Measurements from ENCODE around the gene ZC3H13. TPM values are rescaled to one million over a fixed set of nuclear protein-coding genes. Genes with fewer than 3 reads are reported as not detected.

ZC3H13 gene
- total RNA-seq, 4 donors from 2014 or later, result 33.6 to 47.8 (median 36.4) TPM

DNA sequence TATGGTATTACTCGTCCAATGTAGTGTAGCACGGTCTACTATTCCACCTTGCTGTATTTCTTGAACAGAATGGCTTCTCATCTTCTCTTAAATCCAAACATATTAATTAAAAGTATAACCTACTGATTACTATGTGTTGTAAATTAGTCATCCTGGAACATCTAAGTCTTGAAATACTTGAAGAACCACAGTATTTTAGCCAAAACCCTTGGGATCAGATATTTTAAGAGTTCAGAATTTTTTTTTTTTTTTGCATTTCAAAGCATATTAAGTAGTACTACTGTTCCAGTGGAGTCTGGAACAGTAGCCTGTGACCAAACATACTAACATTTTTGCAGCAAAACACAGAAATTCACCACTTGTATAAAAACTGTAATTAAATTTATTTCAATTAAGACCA lies 30.1 kb downstream of the ZC3H13 start:
- Histone ChIP-seq H3K4me1 (peaks cover 0 to 3% (median 0%) of the 10 kb centered on the region in 4 donors), H3K27ac (replicated peaks in 1 of 4) (no peak overlapping the region), H3K9me3 (no peaks in the 10 kb centered on the region), H3K27me3 (no peaks in the 10 kb centered on the region), H3K4me3 (no peak overlapping the region), H3K36me3 (peaks cover 6 to 36% (median 24%) of the 10 kb centered on the region in 4 donors)
- 97% methylated on average over 2 of the region's 2 CpGs for WGBS
- TF ChIP-seq POLR2A (IDR thresholded peaks at IDR 0.05; ENCODE audit: low read depth), result no peak
- TF ChIP-seq, protein P1, sequence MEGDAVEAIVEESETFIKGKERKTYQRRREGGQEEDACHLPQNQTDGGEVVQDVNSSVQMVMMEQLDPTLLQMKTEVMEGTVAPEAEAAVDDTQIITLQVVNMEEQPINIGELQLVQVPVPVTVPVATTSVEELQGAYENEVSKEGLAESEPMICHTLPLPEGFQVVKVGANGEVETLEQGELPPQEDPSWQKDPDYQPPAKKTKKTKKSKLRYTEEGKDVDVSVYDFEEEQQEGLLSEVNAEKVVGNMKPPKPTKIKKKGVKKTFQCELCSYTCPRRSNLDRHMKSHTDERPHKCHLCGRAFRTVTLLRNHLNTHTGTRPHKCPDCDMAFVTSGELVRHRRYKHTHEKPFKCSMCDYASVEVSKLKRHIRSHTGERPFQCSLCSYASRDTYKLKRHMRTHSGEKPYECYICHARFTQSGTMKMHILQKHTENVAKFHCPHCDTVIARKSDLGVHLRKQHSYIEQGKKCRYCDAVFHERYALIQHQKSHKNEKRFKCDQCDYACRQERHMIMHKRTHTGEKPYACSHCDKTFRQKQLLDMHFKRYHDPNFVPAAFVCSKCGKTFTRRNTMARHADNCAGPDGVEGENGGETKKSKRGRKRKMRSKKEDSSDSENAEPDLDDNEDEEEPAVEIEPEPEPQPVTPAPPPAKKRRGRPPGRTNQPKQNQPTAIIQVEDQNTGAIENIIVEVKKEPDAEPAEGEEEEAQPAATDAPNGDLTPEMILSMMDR (IDR thresholded peaks at IDR 0.05), result no peak
- TF ChIP-seq EP300 (IDR thresholded peaks at IDR 0.05), result no peak
- no peak for TF ChIP-seq POLR2AphosphoS5 (IDR thresholded peaks at IDR 0.05)
- intact Hi-C loops (cut with DNase I), result no loop called here
- DNase-seq (ENCODE audit: extremely low spot score), result no peak

DNA sequence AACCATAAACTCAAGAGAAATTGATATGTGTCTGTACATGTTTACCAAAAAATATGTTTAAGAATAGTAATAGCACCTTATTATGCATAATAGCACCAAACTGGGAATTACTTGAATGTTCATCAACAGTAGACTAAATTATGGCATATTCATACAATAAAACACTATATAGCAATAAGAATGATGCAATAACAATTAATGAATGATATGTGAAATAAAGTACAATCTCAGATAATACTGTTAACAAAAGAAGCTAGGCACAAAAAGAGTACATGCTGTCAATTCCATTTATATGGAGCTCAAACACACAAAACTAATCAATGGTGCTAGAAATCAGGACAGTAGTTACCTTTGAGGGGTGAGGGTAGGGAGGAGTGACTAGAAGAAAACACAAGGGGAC lies 36.3 kb downstream of the ZC3H13 start:
- intact Hi-C loops (cut with DNase I), result no loop called here
- Histone ChIP-seq H3K27me3 (no peaks in the 10 kb centered on the region), H3K27ac (replicated peaks in 1 of 4) (no peak overlapping the region), H3K4me3 (no peak overlapping the region), H3K36me3 (peaks cover 16 to 75% (median 47%) of the 10 kb centered on the region in 4 donors), H3K4me1 (no peaks in the 10 kb centered on the region), H3K9me3 (no peaks in the 10 kb centered on the region)
- DNase-seq (ENCODE audit: extremely low spot score), result no peak
- TF ChIP-seq EP300 (IDR thresholded peaks at IDR 0.05), result no peak
- TF ChIP-seq, protein P1 (IDR thresholded peaks at IDR 0.05), result no peak
- TF ChIP-seq POLR2AphosphoS5 (IDR thresholded peaks at IDR 0.05), result no peak
- no peak for TF ChIP-seq POLR2A (IDR thresholded peaks at IDR 0.05; ENCODE audit: low read depth)

GRCh38 chr13:46015366-46015765 lies 37.2 kb downstream of the ZC3H13 start:
- Histone ChIP-seq H3K4me1 (no peaks in the 10 kb centered on the region), H3K4me3 (no peak overlapping the region), H3K27me3 (no peaks in the 10 kb centered on the region), H3K27ac (replicated peaks in 1 of 4) (no peak overlapping the region), H3K9me3 (no peaks in the 10 kb centered on the region), H3K36me3 (peaks cover 20 to 83% (median 51%) of the 10 kb centered on the region in 4 donors)
- 92% methylated on average over 3 of the region's 3 CpGs for WGBS
- intact Hi-C loops (cut with DNase I), result no loop called here
- no peak for DNase-seq (ENCODE audit: extremely low spot score)
- TF ChIP-seq EP300 (IDR thresholded peaks at IDR 0.05), result no peak
- no peak for TF ChIP-seq POLR2AphosphoS5 (IDR thresholded peaks at IDR 0.05)
- TF ChIP-seq, protein P1 (IDR thresholded peaks at IDR 0.05), result no peak
- TF ChIP-seq POLR2A (IDR thresholded peaks at IDR 0.05; ENCODE audit: low read depth), result no peak

- no peak overlapping the region for H3K27ac ChIP-seq (replicated peaks in 1 of 4)
- H3K27me3 ChIP-seq, result no peaks in the 10 kb centered on the region
- H3K36me3 ChIP-seq, result peaks cover 30 to 83% (median 52%) of the 10 kb centered on the region in 4 donors
- intact Hi-C loops (cut with DNase I), result no loop called here
- no peak overlapping the region for H3K4me3 ChIP-seq
- no peak for TF ChIP-seq POLR2A (IDR thresholded peaks at IDR 0.05; ENCODE audit: low read depth)
- TF ChIP-seq, protein P1 (IDR thresholded peaks at IDR 0.05), result no peak
- no peak for DNase-seq (ENCODE audit: extremely low spot score)
- H3K9me3 ChIP-seq, result no peaks in the 10 kb centered on the region
- no peaks in the 10 kb centered on the region for H3K4me1 ChIP-seq
Observed at GRCh38 chr13:46012404-46012803, 40.1 kb downstream of the ZC3H13 start.

DNA sequence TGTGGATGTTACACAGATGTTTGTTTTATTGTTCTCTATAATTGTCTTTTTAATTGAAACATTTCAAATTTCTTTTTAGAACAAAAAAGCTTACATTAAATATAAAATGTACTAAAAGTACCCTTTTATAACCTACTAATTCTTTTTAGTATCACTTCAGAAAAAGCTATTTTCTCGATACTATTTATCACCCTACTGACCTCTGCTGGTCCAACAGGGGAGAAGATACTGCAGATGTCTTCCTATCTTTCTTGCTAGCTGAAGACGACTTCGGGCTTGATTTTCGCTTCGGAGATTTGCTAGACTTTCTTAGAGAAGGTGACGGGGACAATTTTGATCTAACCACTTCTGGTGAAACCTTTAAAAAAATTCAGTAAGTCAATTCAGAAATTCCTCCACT lies 42.4 kb downstream of the ZC3H13 start:
- no peaks in the 10 kb centered on the region for H3K27me3 ChIP-seq
- H3K27ac ChIP-seq (replicated peaks in 1 of 4), result no peak overlapping the region
- no peaks in the 10 kb centered on the region for H3K4me1 ChIP-seq
- no peak overlapping the region for H3K4me3 ChIP-seq
- TF ChIP-seq POLR2AphosphoS5 (IDR thresholded peaks at IDR 0.05) (no peak), POLR2A (IDR thresholded peaks at IDR 0.05; ENCODE audit: low read depth) (no peak), EP300 (IDR thresholded peaks at IDR 0.05) (no peak)
- TF ChIP-seq, protein P1 (IDR thresholded peaks at IDR 0.05), result no peak
- H3K9me3 ChIP-seq, result no peaks in the 10 kb centered on the region
- WGBS, result 87% methylated on average over 6 of the region's 6 CpGs
- H3K36me3 ChIP-seq, result peaks cover 20 to 82% (median 49%) of the 10 kb centered on the region in 4 donors
- no peak for DNase-seq (ENCODE audit: extremely low spot score)
- intact Hi-C loops (cut with DNase I), result no loop called here

Data from esophagus muscularis mucosa (tissue), 4 donors.